Mesothelial cell of epicardium (in vitro differentiated cells): ENCODE measurements around the gene CREBRF. TPM values are rescaled to one million over a fixed set of nuclear protein-coding genes. Genes with fewer than 3 reads are reported as not detected.

Experiments used
- DNase-seq, 2 experiments: peaks; one replicate each; pipeline ENCODE4 v3.0.0; 2021; ENCODE audit warnings: low spot score in 2 of 2; ENCODE audit not compliant: unreplicated experiment in 2 of 2
- H3K27ac Mint-ChIP-seq: 2 replicates; pipeline ENCODE4 v1.8.0; 2021; ENCODE audit warnings: mixed read lengths
- H3K27me3 Mint-ChIP-seq: 2 replicates; pipeline ENCODE4 v1.8.0; 2021; ENCODE audit warnings: low read depth, mixed read lengths
- H3K36me3 Mint-ChIP-seq: 2 replicates; pipeline ENCODE4 v1.8.0; 2021; ENCODE audit warnings: mixed read lengths
- H3K4me1 Mint-ChIP-seq: 2 replicates; pipeline ENCODE4 v1.8.0; 2021; ENCODE audit warnings: mixed read lengths
- H3K4me3 Mint-ChIP-seq: 2 replicates; pipeline ENCODE4 v1.8.0; 2021; ENCODE audit warnings: mild to moderate bottlenecking, moderate library complexity, mixed read lengths
- H3K9me3 Mint-ChIP-seq: 2 replicates; pipeline ENCODE4 v1.8.0; 2021; ENCODE audit warnings: mixed read lengths
- CTCF ChIP-seq: fragments of 200-600 bp; sonication (generic); IDR thresholded peaks from one replicate; pipeline ENCODE4 v1.5.0; 2021; ENCODE audit warnings: antibody characterized with exemption; ENCODE audit not compliant: unreplicated experiment
- total RNA-seq: library from RNA; stranded (reverse); gene quantifications from 3 replicates; pipeline ENCODE4 v1.2.1, GENCODE V29; 2021

Gene CREBRF
- total RNA-seq, 1 donor from 2014 or later = 20.3 TPM

DNA sequence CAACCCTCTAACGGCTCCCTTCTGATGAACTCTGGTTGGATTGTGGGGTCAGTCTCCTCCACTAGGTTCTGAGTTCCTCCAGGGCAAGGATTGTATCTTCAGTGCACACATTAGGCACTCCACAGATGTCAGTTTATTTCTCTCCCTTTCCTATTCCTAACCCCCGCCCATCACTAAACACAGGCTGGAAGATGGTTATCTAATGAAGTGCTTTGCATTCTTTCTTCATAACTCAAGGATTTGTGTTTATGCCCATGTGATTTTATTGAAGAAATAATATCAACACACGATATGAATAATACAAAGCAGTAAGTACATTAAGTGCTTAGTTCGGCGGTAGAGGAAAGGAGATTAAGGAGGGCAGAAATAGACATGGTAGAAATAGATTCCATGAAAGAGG lies 4.4 kb upstream of the CREBRF start:
- no peak for DNase-seq
- Mint-ChIP-seq H3K27ac (no peak overlapping the region), H3K36me3 (no peaks in the 10 kb centered on the region), H3K4me3 (no peak overlapping the region), H3K4me1 (peaks cover 18% of the 10 kb centered on the region), H3K9me3 (no peaks in the 10 kb centered on the region), H3K27me3 (no peaks in the 10 kb centered on the region)
- no peak for TF ChIP-seq CTCF

DNA sequence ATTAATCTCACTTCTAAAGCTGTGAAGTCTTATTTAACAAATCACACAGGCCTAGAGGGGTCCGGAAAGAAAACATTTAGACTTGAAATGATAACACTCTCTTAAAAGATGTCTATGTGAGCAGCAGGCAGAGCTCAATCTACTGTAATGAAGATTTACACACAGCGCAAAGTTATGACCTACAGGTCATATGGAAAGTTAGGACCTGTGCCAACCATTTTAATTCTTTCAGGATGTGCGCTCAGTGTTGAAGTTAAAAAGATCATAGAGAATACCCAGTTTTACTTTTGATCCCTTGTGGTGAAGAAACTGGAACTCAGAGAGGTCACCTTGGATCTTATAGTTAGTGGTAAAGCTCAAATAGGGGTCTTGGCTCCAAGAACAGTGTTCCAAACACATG lies 3.1 kb upstream of the CREBRF start:
- peaks cover 23% of the 10 kb centered on the region for H3K4me1 Mint-ChIP-seq
- H3K27me3 Mint-ChIP-seq = no peaks in the 10 kb centered on the region
- H3K4me3 Mint-ChIP-seq = no peak overlapping the region
- DNase-seq = no peak
- H3K36me3 Mint-ChIP-seq = no peaks in the 10 kb centered on the region
- no peaks in the 10 kb centered on the region for H3K9me3 Mint-ChIP-seq
- H3K27ac Mint-ChIP-seq = no peak overlapping the region
- no peak for TF ChIP-seq CTCF

GRCh38 chr5:173055042-173055721 lies 970 bp upstream of the CREBRF start:
- Mint-ChIP-seq H3K4me3 (peak overlapping the region; percentile 86), H3K36me3 (no peaks in the 10 kb centered on the region), H3K27me3 (no peaks in the 10 kb centered on the region), H3K4me1 (peaks cover 23% of the 10 kb centered on the region), H3K27ac (no peak overlapping the region), H3K9me3 (no peaks in the 10 kb centered on the region)
- DNase-seq = no peak
- TF ChIP-seq CTCF = no peak

GRCh38 chr5:173055722-173055982 lies 500 bp upstream of the CREBRF start:
- DNase-seq = no peak
- Mint-ChIP-seq H3K4me3 (peak overlapping the region; percentile 86), H3K27me3 (no peaks in the 10 kb centered on the region), H3K36me3 (no peaks in the 10 kb centered on the region), H3K27ac (peak overlapping the region; percentile 93), H3K9me3 (no peaks in the 10 kb centered on the region), H3K4me1 (peaks cover 21% of the 10 kb centered on the region)
- no peak for TF ChIP-seq CTCF

- peak overlapping the region; percentile 94 for H3K4me3 Mint-ChIP-seq
- H3K27me3 Mint-ChIP-seq = no peaks in the 10 kb centered on the region
- H3K4me1 Mint-ChIP-seq = peaks cover 16% of the 10 kb centered on the region
- peak overlapping the region; percentile 99 for H3K27ac Mint-ChIP-seq
- no peaks in the 10 kb centered on the region for H3K9me3 Mint-ChIP-seq
- DNase-seq = peak in 1 of 2 experiments; percentile 75
- no peak for TF ChIP-seq CTCF
- H3K36me3 Mint-ChIP-seq = no peaks in the 10 kb centered on the region
Measured at GRCh38 chr5:173056783-173057061, 570 bp downstream of the CREBRF start.
